H1 (cell line): ENCODE data around the gene PNCK. TPM values are rescaled to one million over a fixed set of nuclear protein-coding genes. Genes with fewer than 3 reads are reported as not detected.

ENCODE experiments used
- ATF2 ChIP-seq: IDR thresholded peaks from 2 replicates; pipeline ENCODE4 v1.6.1; 2012; ENCODE audit warnings: low read length, inconsistent platforms
- CBX5 ChIP-seq: fragments of 300-800, 300-1000 bp; sonication (generic); IDR thresholded peaks from 2 replicates; pipeline ENCODE4 v1.7.1; 2016; ENCODE audit warnings: antibody characterized with exemption, low read length, low read depth
- CTBP2 ChIP-seq: IDR thresholded peaks from 2 replicates; pipeline ENCODE4 v1.7.0; 2011; ENCODE audit warnings: borderline replicate concordance, mild to moderate bottlenecking, moderate library complexity, mixed read lengths, low read length; ENCODE audit not compliant: insufficient read depth, insufficient read length
- NRF1 ChIP-seq: IDR thresholded peaks from 2 replicates; pipeline ENCODE4 v1.6.1; 2011; ENCODE audit warnings: mild to moderate bottlenecking, low read depth, low read length, improper control_type of control experiment
- RBBP5 ChIP-seq: IDR thresholded peaks from 2 replicates; pipeline ENCODE4 v1.7.1; 2012; ENCODE audit warnings: low read depth, mild to moderate bottlenecking, inconsistent platforms, low read length, moderate library complexity, borderline replicate concordance
- SAP30 ChIP-seq: fragments of 300-600 bp; sonication (generic); IDR thresholded peaks from 2 replicates; pipeline ENCODE4 v1.7.1; 2012; ENCODE audit warnings: low read length, moderate library complexity, mild to moderate bottlenecking, inconsistent platforms; ENCODE audit not compliant: insufficient read depth, insufficient replicate concordance
- YY1 ChIP-seq: IDR thresholded peaks from 2 replicates; pipeline ENCODE4 v1.6.1; 2011; ENCODE audit warnings: low read depth, mild to moderate bottlenecking, low read length
- polyA plus RNA-seq, 7 experiments: library from polyadenylated mRNA; depleted of rRNA in 3 of 7; stranded (reverse) in 5 of 7; unstranded in 2 of 7; fragments of >200 nt in 5 of 7; fragments of 200-250 nt in 2 of 7; gene quantifications; 1 replicate in 5 of 7; 2 replicates in 1 of 7; 4 replicates in 1 of 7; pipeline versions ENCODE4 v1.2.1 to v1.2.3, GENCODE V29; 2011 to 2013; ENCODE audit warnings: missing spikeins in 2 of 7, mixed read lengths in 2 of 7
- total RNA-seq: library from RNA; stranded (reverse); fragmentation: NEBNext Ultra II Directional; extraction: Animal tissue kit (Norgen Biotek cat#: 25700); gene quantifications from 2 replicates; pipeline ENCODE4 v1.2.1, GENCODE V29; 2021

Gene PNCK
- total and polyA plus RNA-seq, 2 of the 8 experiments (the other 6 are each of a cell fraction or from before 2014, with no cell fraction given), result 6.2 to 6.3 TPM

GRCh38 chrX:153670748-153671588, 2.6 kb downstream of the PNCK start (continued):
- TF ChIP-seq CBX5 (no peak), NRF1 (no peak), CTBP2 (no peak), YY1 (no peak), SAP30 (no peak), RBBP5 (no peak), ATF2 (no peak)
